GM12864 (cell line): ENCODE results near the gene TPPP3.

Experiments used
- DNase-seq: peaks from one replicate; pipeline ENCODE4 v3.0.0-alpha.2; 2011; ENCODE audit warnings: low read depth
- H3K4me3 ChIP-seq: 2 replicates; pipeline ENCODE4 v1.5.1; 2011; ENCODE audit warnings: mild to moderate bottlenecking, low read depth, low read length, control low read depth
- CTCF ChIP-seq: IDR thresholded peaks from 2 replicates; pipeline ENCODE4 v1.5.1; 2011; ENCODE audit warnings: low read depth, mild to moderate bottlenecking, moderate library complexity, low read length, control low read depth, inconsistent platforms; ENCODE audit errors: missing control alignments

The TPPP3 gene

GRCh38 chr16:67393111-67393787 is at the start of gene TPPP3:
Gene TPPP3 (minus strand): TSS chr16:67393498. CDS start chr16:67391111, 2,387 bp downstream.
- DNase-seq, result no peak
- no peak for TF ChIP-seq CTCF
- no peak within 1 kb of the TSS for H3K4me3 ChIP-seq

DNA sequence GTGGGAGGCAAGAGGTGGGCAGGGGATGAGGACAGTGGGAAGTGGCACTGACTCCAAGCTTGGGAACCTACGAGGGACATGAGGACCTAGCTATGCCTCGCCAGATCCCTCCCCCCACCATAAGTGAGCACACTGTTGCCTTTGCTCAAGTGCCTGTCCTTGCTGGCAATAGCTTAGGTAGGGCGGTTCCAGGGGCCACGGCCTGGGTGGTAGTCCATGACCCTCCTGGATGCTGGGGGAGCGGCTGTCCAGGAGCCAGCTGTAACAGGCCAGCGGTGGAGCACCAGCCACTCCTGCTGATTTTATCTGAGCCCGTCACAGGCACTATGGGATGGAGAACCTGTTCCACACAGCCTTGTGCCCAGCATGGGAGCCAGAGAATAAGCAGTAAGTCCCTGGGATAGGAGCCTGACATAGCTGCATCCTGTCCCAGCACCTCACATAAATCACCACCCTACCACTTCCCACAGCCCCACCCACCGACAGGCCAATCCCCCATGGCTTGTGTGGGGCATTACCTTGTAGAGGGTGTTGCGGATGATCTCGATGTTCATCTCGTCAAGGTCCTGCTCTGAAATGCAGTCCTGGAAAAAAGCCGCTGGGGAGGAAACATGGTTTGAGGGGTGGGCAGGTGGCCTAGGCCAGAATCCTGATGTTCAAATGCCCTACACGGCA is 49.4 kb upstream of the TPPP3 start:
- DNase-seq, result no peak
- no peak overlapping the region for H3K4me3 ChIP-seq
- TF ChIP-seq CTCF, result no peak

GRCh38 chr16:67441907-67442306 is 48.6 kb upstream of the TPPP3 start:
- no peak for TF ChIP-seq CTCF
- H3K4me3 ChIP-seq, result no peak overlapping the region
- DNase-seq, result no peak

DNA sequence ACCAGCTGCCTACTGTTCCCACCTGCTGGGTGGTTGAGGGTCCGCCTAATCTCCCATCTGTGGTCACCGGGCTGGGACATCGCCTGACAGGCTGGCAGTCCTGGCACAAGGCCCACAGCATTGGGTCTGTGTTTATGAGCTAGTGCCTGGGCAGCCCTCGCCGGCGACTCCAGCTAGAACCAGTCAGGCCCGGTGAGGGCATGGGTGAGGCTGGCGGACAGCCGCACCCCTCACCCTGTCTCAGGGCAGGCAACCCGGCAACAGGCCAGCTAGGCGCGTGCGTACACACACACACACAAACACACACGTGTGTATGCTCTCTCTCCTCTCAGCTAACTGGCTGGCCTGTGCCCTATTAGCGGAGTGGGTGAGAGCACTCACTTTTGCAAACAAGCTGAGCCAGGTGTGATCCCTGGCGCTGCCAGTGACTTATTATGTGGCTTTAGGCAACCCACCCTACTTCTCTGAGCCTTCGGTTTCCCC is 48.0 kb upstream of the TPPP3 start:
- no peak for DNase-seq
- no peak for TF ChIP-seq CTCF

DNA sequence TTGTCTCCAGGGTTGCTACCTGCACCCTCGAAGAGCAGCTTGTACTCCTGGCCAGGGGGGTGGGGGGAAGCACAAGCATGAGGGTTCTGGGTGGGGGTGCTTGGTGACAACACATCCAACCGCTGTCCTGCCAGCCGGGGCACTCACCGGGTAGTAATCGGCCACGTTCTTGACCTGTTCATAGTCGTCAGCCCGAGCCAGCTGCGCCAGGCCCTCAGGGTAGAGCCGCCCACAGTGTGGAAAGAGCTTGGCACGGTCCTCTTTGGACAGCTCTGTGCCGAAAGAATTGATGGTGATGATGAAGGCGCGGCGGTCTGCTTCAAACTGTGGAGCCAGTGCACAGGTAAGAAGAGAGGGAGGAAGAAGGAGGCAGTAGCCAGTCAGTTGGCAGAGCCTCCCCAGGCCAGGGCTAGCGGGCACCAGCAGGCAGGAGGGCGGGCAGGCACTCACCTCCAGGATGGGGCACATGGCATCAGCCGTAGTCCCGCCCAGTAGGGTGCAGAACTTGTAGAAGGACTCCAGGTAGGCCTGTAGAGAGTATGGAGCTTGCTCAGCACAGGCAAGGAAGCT is 45.6 kb upstream of the TPPP3 start:
- no peak for TF ChIP-seq CTCF
- DNase-seq, result no peak
- no peak overlapping the region for H3K4me3 ChIP-seq

More for the DNA sequence above, 48.0 kb upstream of the TPPP3 start:
- H3K4me3 ChIP-seq, result no peak overlapping the region

- no peak for DNase-seq
- no peak overlapping the region for H3K4me3 ChIP-seq
- no peak for TF ChIP-seq CTCF
Measured at GRCh38 chr16:67438098-67438791, 44.9 kb upstream of the TPPP3 start.
